Measurements from ENCODE around the gene AGXT2.

Gene AGXT2

DNA sequence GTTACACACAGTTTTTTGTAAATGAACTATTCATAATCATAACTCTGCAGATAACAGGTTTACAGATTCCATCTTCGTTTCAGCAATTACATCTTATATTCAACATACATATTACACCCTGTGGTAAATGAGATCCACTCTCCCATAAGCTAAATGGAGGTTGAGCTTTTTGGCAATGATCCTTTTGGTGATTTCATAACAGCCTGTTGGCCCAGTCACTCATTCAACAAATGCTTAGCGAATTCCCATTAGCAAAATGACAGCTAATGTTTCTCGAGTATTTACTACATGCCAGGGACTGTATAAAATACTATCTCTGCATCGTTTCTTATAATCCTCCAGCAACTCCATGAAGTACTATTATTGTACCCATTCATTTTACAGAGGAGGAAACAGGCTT, 25.4 kb upstream of the AGXT2 start:
- TF ChIP-seq RAD21 (IDR thresholded peaks at IDR 0.05; ENCODE audit: low read depth) (no peak), CREB1 (IDR thresholded peaks at IDR 0.05; ENCODE audit: low read depth) (no peak), FOXM1 (IDR thresholded peaks at IDR 0.05; ENCODE audit: borderline replicate concordance, low read depth) (no peak), CEBPB (IDR thresholded peaks at IDR 0.05) (no peak), EP300 (IDR thresholded peaks at IDR 0.05; ENCODE audit: borderline replicate concordance) (no peak), YY1 (IDR thresholded peaks at IDR 0.05; ENCODE audit: low read depth) (no peak)
- TF ChIP-seq, protein P1, sequence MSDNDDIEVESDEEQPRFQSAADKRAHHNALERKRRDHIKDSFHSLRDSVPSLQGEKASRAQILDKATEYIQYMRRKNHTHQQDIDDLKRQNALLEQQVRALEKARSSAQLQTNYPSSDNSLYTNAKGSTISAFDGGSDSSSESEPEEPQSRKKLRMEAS (IDR thresholded peaks at IDR 0.05), result no peak
- TF ChIP-seq, protein P2, sequence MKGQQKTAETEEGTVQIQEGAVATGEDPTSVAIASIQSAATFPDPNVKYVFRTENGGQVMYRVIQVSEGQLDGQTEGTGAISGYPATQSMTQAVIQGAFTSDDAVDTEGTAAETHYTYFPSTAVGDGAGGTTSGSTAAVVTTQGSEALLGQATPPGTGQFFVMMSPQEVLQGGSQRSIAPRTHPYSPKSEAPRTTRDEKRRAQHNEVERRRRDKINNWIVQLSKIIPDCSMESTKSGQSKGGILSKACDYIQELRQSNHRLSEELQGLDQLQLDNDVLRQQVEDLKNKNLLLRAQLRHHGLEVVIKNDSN (IDR thresholded peaks at IDR 0.05), result no peak

DNA sequence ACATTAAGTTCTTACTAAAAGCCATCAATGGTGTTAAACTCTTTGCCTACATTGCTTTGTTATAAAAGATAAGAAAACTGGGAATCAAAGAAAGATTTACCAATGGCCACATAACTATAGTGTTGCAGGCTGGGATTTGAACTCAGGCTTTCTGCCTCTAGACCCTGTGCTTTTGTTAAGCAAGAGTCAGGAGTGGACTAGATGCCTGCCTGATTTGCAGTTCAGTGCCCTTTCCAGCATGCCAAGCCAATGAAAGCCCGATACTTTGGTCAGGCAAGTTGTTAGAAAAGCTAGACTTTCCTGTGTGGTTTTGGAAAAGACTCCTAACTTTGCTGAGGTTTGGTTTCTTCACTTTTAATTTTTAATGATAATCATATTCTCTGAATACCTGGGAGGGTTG, 21.4 kb upstream of the AGXT2 start:
- TF ChIP-seq EGR1 (IDR thresholded peaks at IDR 0.05), result no peak
- no peak for TF ChIP-seq YY1 (IDR thresholded peaks at IDR 0.05; ENCODE audit: low read depth)
- TF ChIP-seq NFIC (IDR thresholded peaks at IDR 0.05), result no peak
- TF ChIP-seq TAF1 (IDR thresholded peaks at IDR 0.05; ENCODE audit: low read depth), result no peak
- no peak for TF ChIP-seq EP300 (IDR thresholded peaks at IDR 0.05; ENCODE audit: borderline replicate concordance)
- TF ChIP-seq RAD21 (IDR thresholded peaks at IDR 0.05; ENCODE audit: low read depth), result no peak
- no peak for TF ChIP-seq TEAD4 (IDR thresholded peaks at IDR 0.05)
- no peak for TF ChIP-seq TCF12 (IDR thresholded peaks at IDR 0.05; ENCODE audit: low read depth)

DNA sequence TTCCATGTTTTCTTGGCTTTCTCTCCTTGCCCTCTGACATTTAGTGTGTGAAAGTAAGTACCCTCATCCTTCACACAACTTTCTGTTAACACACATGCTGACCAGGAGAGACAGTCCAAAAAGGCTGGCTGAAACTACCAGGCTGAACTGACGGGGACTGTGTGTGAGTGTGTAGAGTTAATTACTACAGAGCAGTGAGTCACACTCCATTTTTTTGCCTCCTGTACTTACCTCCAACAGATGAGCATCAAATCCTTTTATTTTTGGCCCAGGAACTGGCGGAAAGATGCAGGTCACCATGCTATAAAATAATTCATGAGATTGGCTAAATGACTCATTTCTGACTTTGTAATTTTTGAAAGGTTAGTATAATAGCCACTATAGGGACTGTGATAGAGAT, 20.2 kb upstream of the AGXT2 start:
- TF ChIP-seq TCF12 (IDR thresholded peaks at IDR 0.05; ENCODE audit: low read depth) (no peak), NFIC (IDR thresholded peaks at IDR 0.05) (no peak), EP300 (IDR thresholded peaks at IDR 0.05; ENCODE audit: borderline replicate concordance) (no peak), RAD21 (IDR thresholded peaks at IDR 0.05; ENCODE audit: low read depth) (no peak), ZBTB7A (IDR thresholded peaks at IDR 0.05; ENCODE audit: low read depth) (no peak), CEBPB (IDR thresholded peaks at IDR 0.05) (no peak), FOXM1 (IDR thresholded peaks at IDR 0.05; ENCODE audit: borderline replicate concordance, low read depth) (no peak), TAF1 (IDR thresholded peaks at IDR 0.05; ENCODE audit: low read depth) (no peak), TEAD4 (IDR thresholded peaks at IDR 0.05) (no peak), YY1 (IDR thresholded peaks at IDR 0.05; ENCODE audit: low read depth) (no peak), CREB1 (IDR thresholded peaks at IDR 0.05; ENCODE audit: low read depth) (no peak)
- TF ChIP-seq, protein P3, sequence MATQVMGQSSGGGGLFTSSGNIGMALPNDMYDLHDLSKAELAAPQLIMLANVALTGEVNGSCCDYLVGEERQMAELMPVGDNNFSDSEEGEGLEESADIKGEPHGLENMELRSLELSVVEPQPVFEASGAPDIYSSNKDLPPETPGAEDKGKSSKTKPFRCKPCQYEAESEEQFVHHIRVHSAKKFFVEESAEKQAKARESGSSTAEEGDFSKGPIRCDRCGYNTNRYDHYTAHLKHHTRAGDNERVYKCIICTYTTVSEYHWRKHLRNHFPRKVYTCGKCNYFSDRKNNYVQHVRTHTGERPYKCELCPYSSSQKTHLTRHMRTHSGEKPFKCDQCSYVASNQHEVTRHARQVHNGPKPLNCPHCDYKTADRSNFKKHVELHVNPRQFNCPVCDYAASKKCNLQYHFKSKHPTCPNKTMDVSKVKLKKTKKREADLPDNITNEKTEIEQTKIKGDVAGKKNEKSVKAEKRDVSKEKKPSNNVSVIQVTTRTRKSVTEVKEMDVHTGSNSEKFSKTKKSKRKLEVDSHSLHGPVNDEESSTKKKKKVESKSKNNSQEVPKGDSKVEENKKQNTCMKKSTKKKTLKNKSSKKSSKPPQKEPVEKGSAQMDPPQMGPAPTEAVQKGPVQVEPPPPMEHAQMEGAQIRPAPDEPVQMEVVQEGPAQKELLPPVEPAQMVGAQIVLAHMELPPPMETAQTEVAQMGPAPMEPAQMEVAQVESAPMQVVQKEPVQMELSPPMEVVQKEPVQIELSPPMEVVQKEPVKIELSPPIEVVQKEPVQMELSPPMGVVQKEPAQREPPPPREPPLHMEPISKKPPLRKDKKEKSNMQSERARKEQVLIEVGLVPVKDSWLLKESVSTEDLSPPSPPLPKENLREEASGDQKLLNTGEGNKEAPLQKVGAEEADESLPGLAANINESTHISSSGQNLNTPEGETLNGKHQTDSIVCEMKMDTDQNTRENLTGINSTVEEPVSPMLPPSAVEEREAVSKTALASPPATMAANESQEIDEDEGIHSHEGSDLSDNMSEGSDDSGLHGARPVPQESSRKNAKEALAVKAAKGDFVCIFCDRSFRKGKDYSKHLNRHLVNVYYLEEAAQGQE (IDR thresholded peaks at IDR 0.05; ENCODE audit: low read depth), result no peak
- TF ChIP-seq, protein P2 (IDR thresholded peaks at IDR 0.05), result no peak
- TF ChIP-seq, protein P1 (IDR thresholded peaks at IDR 0.05), result no peak

DNA sequence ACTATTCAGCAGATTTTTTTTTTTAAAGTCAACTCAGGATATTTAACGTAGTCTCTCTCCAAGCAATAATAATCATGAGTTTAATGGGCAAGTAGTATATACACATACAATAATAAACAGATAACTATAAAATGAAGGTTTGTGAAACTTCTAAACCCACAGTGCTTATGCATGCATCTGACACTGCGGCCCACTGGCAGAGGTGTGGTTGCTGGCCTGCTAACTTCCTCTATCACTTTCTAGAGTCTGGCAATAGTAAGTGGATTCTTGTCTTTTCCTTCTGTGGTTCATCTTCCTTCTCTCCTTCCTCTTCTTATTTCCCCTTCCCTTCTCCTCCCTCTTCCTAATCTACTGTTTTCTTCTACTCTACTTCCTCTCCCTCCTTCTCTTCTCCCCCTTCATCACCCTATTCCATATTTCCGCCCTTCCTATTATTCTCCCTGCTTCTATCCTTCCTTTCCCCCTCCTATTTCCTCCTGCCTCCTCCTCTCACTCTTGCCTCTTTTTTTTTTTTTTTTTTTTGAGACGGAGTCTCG, 18.6 kb upstream of the AGXT2 start:
- TF ChIP-seq ZBTB7A (IDR thresholded peaks at IDR 0.05; ENCODE audit: low read depth), result no peak
- TF ChIP-seq, protein P3 (IDR thresholded peaks at IDR 0.05; ENCODE audit: low read depth), result no peak
- TF ChIP-seq EGR1 (IDR thresholded peaks at IDR 0.05), result no peak
- TF ChIP-seq TEAD4 (IDR thresholded peaks at IDR 0.05), result no peak
- TF ChIP-seq FOXM1 (IDR thresholded peaks at IDR 0.05; ENCODE audit: borderline replicate concordance, low read depth), result no peak
- no peak for TF ChIP-seq CEBPB (IDR thresholded peaks at IDR 0.05)
- no peak for TF ChIP-seq NFIC (IDR thresholded peaks at IDR 0.05)
- no peak for TF ChIP-seq TAF1 (IDR thresholded peaks at IDR 0.05; ENCODE audit: low read depth)

DNA sequence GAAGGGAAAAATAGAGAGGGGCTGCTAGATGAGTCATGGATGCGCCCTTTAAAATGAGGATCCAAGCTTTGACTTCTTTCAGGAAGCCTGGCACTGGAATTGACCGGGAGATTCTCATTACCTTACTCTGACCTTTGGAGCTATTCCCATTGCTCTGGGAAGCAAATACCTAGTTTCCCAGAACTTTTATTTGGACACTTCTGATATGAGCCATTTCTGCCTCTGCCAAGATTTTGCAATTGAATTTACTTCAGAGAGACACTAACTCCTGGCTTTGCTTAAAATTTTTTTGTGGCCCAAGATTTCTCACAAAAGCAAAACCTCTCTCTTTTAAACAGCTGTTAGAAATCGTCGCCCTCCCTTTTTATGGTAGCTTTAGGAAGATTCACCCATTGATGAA, 15.7 kb upstream of the AGXT2 start:
- TF ChIP-seq TAF1 (IDR thresholded peaks at IDR 0.05; ENCODE audit: low read depth), result no peak
- no peak for TF ChIP-seq NFIC (IDR thresholded peaks at IDR 0.05)
- TF ChIP-seq FOXM1 (IDR thresholded peaks at IDR 0.05; ENCODE audit: borderline replicate concordance, low read depth), result no peak
- no peak for TF ChIP-seq TCF12 (IDR thresholded peaks at IDR 0.05; ENCODE audit: low read depth)
- TF ChIP-seq EGR1 (IDR thresholded peaks at IDR 0.05), result no peak
- no peak for TF ChIP-seq EP300 (IDR thresholded peaks at IDR 0.05; ENCODE audit: borderline replicate concordance)
- TF ChIP-seq ZBTB7A (IDR thresholded peaks at IDR 0.05; ENCODE audit: low read depth), result no peak

DNA sequence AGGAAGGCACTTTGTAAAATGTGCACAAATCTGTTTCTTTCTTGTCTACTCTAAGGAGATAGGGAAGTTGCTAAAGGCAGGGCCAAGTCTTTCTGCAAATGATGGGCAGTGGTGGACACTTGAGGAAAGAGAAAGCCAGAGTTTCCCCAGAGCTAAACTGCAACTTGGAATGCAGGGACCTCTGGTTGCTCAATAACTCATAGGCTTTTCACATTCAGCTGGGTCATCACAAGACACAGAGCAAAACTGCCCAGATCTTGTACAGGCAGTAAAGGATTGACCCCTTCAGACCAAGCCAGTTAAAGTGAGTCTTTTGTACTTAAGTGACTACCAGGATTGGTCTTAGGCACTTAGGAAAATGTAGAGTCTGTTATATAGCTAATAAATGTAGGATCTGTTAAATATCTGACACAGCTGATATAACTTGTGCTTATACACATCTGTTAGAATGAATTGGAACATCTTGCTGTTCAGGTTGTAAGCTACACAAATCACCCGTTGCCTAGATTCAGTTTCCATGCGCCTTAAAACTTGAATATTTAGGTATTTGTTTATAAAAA, 13.5 kb upstream of the AGXT2 start:
- TF ChIP-seq EGR1 (IDR thresholded peaks at IDR 0.05), result no peak
- TF ChIP-seq YY1 (IDR thresholded peaks at IDR 0.05; ENCODE audit: low read depth), result no peak
- TF ChIP-seq TEAD4 (IDR thresholded peaks at IDR 0.05), result no peak
- no peak for TF ChIP-seq ZBTB7A (IDR thresholded peaks at IDR 0.05; ENCODE audit: low read depth)
- no peak for TF ChIP-seq RAD21 (IDR thresholded peaks at IDR 0.05; ENCODE audit: low read depth)
- no peak for TF ChIP-seq NFIC (IDR thresholded peaks at IDR 0.05)
- TF ChIP-seq, protein P3 (IDR thresholded peaks at IDR 0.05; ENCODE audit: low read depth), result no peak
- TF ChIP-seq, protein P2 (IDR thresholded peaks at IDR 0.05), result no peak
- no peak for TF ChIP-seq EP300 (IDR thresholded peaks at IDR 0.05; ENCODE audit: borderline replicate concordance)
- TF ChIP-seq CEBPB (IDR thresholded peaks at IDR 0.05), result no peak
- TF ChIP-seq TAF1 (IDR thresholded peaks at IDR 0.05; ENCODE audit: low read depth), result no peak

All from Ishikawa (cell line).